AG10803 (cell line): ENCODE results near the gene FNDC10.

Experiments used
- DNase-seq: peaks from one replicate; pipeline ENCODE4 v3.0.0; 2010; ENCODE audit warnings: low read depth
- H3K4me3 ChIP-seq: 2 replicates; pipeline ENCODE4 v1.5.1; 2011; ENCODE audit warnings: mild to moderate bottlenecking, low read length, control low read depth
- CTCF ChIP-seq: conservative IDR thresholded peaks from 2 replicates; pipeline ENCODE4 v1.5.1; 2011; ENCODE audit warnings: mild to moderate bottlenecking, low read length, control low read depth, inconsistent platforms

The FNDC10 gene

DNA sequence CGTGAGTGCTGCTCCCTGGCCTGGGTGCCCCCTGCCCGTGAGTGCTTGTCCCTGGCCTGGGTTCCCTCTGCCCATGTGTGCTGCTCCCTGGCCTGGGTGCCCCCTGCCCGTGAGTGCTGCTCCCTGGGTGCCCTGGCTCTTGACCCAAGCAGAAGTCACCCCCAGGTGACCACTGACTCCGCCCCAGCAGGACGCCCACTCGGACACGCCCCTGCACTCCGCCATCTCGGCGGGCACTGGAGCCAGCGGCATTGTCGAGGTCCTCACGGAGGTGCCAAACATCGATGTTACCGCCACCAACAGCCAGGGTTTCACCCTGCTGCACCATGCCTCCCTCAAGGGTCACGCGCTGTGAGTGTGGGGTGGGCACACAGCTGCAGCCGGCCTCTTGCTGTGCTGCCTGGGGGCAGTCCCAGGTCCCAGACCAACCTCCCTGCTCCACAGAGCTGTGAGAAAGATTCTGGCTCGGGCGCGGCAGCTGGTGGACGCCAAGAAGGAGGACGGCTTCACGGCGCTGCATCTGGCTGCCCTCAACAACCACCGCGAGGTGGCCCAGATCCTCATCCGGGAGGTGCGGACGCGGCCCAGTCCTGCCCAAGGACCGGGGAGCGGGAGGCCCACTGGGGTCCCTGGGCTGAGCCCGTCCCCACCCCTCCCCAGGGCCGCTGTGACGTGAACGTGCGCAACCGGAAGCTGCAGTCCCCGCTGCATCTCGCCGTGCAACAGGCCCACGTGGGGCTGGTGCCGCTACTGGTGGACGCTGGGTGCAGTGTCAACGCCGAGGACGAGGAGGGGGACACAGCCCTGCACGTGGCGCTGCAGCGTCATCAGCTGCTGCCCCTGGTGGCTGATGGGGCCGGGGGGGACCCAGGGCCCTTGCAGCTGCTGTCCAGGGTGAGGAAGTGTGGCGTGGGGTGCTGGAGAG lies 28.2 kb upstream of the FNDC10 start:
- no peak overlapping the region for H3K4me3 ChIP-seq
- no peak for DNase-seq
- TF ChIP-seq CTCF: no peak

GRCh38 chr1:1627261-1627828 lies 27.4 kb upstream of the FNDC10 start:
- DNase-seq: no peak
- H3K4me3 ChIP-seq: no peak overlapping the region
- TF ChIP-seq CTCF: no peak

- TF ChIP-seq CTCF: no peak
- no peak overlapping the region for H3K4me3 ChIP-seq
These were observed 26.5 kb upstream of the FNDC10 start for GRCh38 chr1:1626207-1627141.

DNA sequence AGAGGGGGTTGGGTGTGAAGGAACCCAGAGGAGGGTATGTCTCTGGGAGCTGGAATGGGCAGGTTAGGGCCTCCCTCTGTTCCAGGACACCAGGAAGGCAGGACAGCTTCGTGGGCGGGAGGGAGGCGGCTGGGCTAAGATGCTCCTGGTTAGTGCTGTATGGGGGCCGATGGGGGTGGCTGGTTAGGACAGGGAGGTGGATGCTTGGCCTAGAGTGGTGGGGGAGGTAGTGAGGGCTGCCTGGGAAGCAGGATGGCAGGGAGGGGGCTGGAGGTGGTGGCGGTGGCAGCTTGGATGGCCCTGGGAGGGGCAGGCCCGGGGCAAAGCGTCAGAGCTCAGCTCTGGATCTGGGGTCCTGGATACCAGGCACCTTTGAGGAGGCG lies 25.9 kb upstream of the FNDC10 start:
- no peak for DNase-seq
- TF ChIP-seq CTCF: no peak
- H3K4me3 ChIP-seq: no peak overlapping the region

More at GRCh38 chr1:1626207-1627141, 26.5 kb upstream of the FNDC10 start:
- no peak for DNase-seq

DNA sequence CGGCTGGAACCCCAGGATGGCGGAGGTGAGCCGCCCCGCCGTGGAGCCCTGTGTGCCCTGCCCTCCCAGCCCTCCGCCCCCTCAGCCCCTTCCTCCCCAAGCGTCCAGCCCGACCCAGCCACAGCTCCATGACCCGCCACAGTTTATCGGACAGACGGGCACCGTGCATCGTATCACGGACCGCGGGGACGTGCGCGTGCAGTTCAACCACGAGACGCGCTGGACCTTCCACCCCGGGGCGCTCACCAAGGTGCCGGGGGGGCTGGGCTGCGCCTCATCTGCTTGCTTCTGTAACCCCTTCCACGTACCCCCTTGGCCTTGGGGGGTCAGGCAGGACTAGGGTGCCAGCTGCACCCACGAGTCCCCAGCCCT lies 25.5 kb upstream of the FNDC10 start:
- no peak for TF ChIP-seq CTCF
- DNase-seq: no peak
- H3K4me3 ChIP-seq: no peak overlapping the region

- no peak for TF ChIP-seq CTCF
- H3K4me3 ChIP-seq: no peak overlapping the region
- no peak for DNase-seq
These were observed 24.8 kb upstream of the FNDC10 start for GRCh38 chr1:1624443-1625403.
